GM12878 (cell line): Measurements from ENCODE around the gene DNAJA2. TPM values are rescaled to one million over a fixed set of nuclear protein-coding genes. Genes with fewer than 3 reads are reported as not detected.

Experiments used
- ATAC-seq: fragments of 200-7000 bp; cut with Tn5 transposase; 3 replicates; pipeline ENCODE4 v1.9.1; 2020; ENCODE audit warnings: mild to moderate bottlenecking, moderate library complexity
- BruUV-seq: library from RNA; stranded (reverse); fragments of 400-500 nt; replicated peaks from 2 replicates; lab custom pipeline; 2021; lab: Mats Ljungman, UMichigan
- CTCF ChIA-PET: fragments of 300-600 bp; sonication (Branson Sonifier 250); formaldehyde crosslinking; extraction: SDS; loops from one replicate; lab custom pipeline; 2021; ENCODE audit warnings: inconsistent platforms; lab: Yijun Ruan, JAX
- POLR2A ChIA-PET: fragments of 350-600 bp; formaldehyde crosslinking; extraction: SDS; loops from one replicate; lab custom pipeline; 2021; ENCODE audit warnings: inconsistent platforms; lab: Charles Lee
- RAD21 ChIA-PET: fragments of 300-600 bp; sonication (Branson Sonifier 250); formaldehyde crosslinking; loops from one replicate; lab custom pipeline; 2023; ENCODE audit warnings: antibody characterized with exemption; ENCODE audit not compliant: unreplicated experiment; lab: Charles Lee
- SMC1A ChIA-PET: fragments of 300-600 bp; sonication (Branson Sonifier 250); formaldehyde crosslinking; loops from one replicate; lab custom pipeline; 2023; ENCODE audit not compliant: unreplicated experiment, uncharacterized antibody; lab: Charles Lee
- DNase-seq: peaks from one replicate; pipeline ENCODE4 v3.0.0-alpha.2; 2011; ENCODE audit warnings: low read depth, low spot score
- FAIRE-seq: peaks from 3 replicates; lab custom pipeline; 2011; peaks lifted over from hg19 to GRCh38; lab: Jason Lieb, UNC
- H2AFZ ChIP-seq: 2 replicates; pipeline ENCODE4 v1.6.0; 2011; ENCODE audit warnings: low read depth, low read length, control low read depth; ENCODE audit not compliant: control insufficient read depth
- H3K27ac ChIP-seq: 2 replicates; pipeline ENCODE4 v1.5.1; 2011; ENCODE audit warnings: control low read depth; ENCODE audit not compliant: control insufficient read depth, insufficient read depth
- H3K27me3 ChIP-seq, 2 experiments: replicated peaks in 1 of 2; 2 replicates each; pipeline versions ENCODE4 v1.6.0 to v1.6.1; 2011; ENCODE audit warnings: low read length in 1 of 2; ENCODE audit not compliant: control insufficient read depth in 2 of 2, insufficient read depth in 2 of 2
- H3K36me3 ChIP-seq, 2 experiments: 2 replicates each; pipeline ENCODE4 v1.5.1; 2011; ENCODE audit warnings: low read length in 1 of 2; ENCODE audit not compliant: control insufficient read depth in 2 of 2, insufficient read depth in 2 of 2
- H3K4me1 ChIP-seq: 2 replicates; pipeline ENCODE4 v1.6.1; 2011; ENCODE audit warnings: mild to moderate bottlenecking, low read length, moderate library complexity, mixed read lengths; ENCODE audit not compliant: control insufficient read depth, insufficient read depth
- H3K4me2 ChIP-seq: 2 replicates; pipeline ENCODE4 v1.6.0; 2011; ENCODE audit warnings: control low read depth; ENCODE audit not compliant: control insufficient read depth, insufficient read depth
- H3K4me3 ChIP-seq: fragments of 200-600 bp; sonication (generic); 2 replicates; pipeline ENCODE4 v1.5.1; 2016
- H3K79me2 ChIP-seq: 2 replicates; pipeline ENCODE4 v1.6.0; 2011; ENCODE audit warnings: low read length; ENCODE audit not compliant: control insufficient read depth, insufficient read depth
- H3K9ac ChIP-seq: 2 replicates; pipeline ENCODE4 v1.8.0; 2011; ENCODE audit warnings: low read length, control low read depth, mixed read lengths; ENCODE audit not compliant: control insufficient read depth, insufficient read depth
- H3K9me3 ChIP-seq: replicated peaks from 3 replicates; pipeline ENCODE4 v1.5.1; 2011; ENCODE audit warnings: mild to moderate bottlenecking, low read length; ENCODE audit not compliant: control insufficient read depth, insufficient read depth
- H4K20me1 ChIP-seq: 2 replicates; pipeline ENCODE4 v1.6.0; 2011; ENCODE audit not compliant: control insufficient read depth, insufficient read depth
- ATF3 ChIP-seq: IDR thresholded peaks from 2 replicates; pipeline ENCODE4 v1.6.1; 2011; ENCODE audit warnings: low read depth, mild to moderate bottlenecking, low read length, moderate library complexity, borderline replicate concordance; ENCODE audit errors: extremely low read depth
- CREM ChIP-seq: IDR thresholded peaks from 2 replicates; pipeline ENCODE4 v1.6.1; 2014; ENCODE audit warnings: antibody characterized with exemption, low read depth
- HCFC1 ChIP-seq: fragments of 150-350 bp; IDR thresholded peaks from 2 replicates; pipeline ENCODE4 v1.6.1; 2014; ENCODE audit warnings: low read length
- JUND ChIP-seq: IDR thresholded peaks from 2 replicates; pipeline ENCODE4 v1.6.1; 2012; ENCODE audit warnings: low read depth, mild to moderate bottlenecking, low read length, improper control_type of control experiment, moderate library complexity
- KDM1A ChIP-seq: fragments of 200-600 bp; sonication (generic); IDR thresholded peaks from 2 replicates; pipeline ENCODE4 v1.6.1; 2016; ENCODE audit warnings: borderline replicate concordance
- MEF2B ChIP-seq: fragments of 450-650 bp; IDR thresholded peaks from 2 replicates; pipeline ENCODE4 v1.6.1; 2018; ENCODE audit warnings: mild to moderate bottlenecking, moderate library complexity; ENCODE audit not compliant: partially characterized antibody, poor library complexity, severe bottlenecking
- PRDM15 ChIP-seq: fragments of 450-650 bp; formaldehyde crosslinking; IDR thresholded peaks from 2 replicates; pipeline ENCODE4 v1.4.0; 2020; ENCODE audit warnings: mild to moderate bottlenecking, moderate library complexity
- SREBF1 ChIP-seq: IDR thresholded peaks from 2 replicates; pipeline ENCODE4 v1.6.1; 2012; ENCODE audit warnings: mild to moderate bottlenecking, low read length
- TBL1XR1 ChIP-seq: IDR thresholded peaks from 2 replicates; pipeline ENCODE4 v1.6.1; 2012; ENCODE audit warnings: low read depth, low read length, improper control_type of control experiment
- ZNF384 ChIP-seq: IDR thresholded peaks from 2 replicates; pipeline ENCODE4 v1.6.1; 2012; ENCODE audit warnings: low read depth, mild to moderate bottlenecking, low read length, improper control_type of control experiment, borderline replicate concordance
- ZSCAN29 ChIP-seq: fragments of 450-650 bp; IDR thresholded peaks from 2 replicates; pipeline ENCODE4 v1.6.1; 2017; ENCODE audit warnings: mild to moderate bottlenecking, moderate library complexity
- WGBS: methylation state at CpG from one replicate; pipeline ENCODE4 v1.1.6; 2016; ENCODE audit warnings: low lambda C conversion rate; ENCODE audit not compliant: insufficient replicate concordance, insufficient coverage; ENCODE audit errors: missing lambda C conversion rate; 5-methylcytosine and 5-hydroxymethylcytosine counted together
- in situ Hi-C: fragments of 300-500 bp; cut with MboI; formaldehyde crosslinking; loops from 9 replicates; pipeline ENCODE4 v1.14.3; 2018; ENCODE audit warnings: mixed read lengths
- intact Hi-C: fragments of 100-400 bp; cut with micrococcal nuclease; formaldehyde crosslinking; loops from one replicate; pipeline ENCODE4 v1.14.2; 2022; ENCODE audit not compliant: unreplicated experiment
- polyA plus RNA-seq, 11 experiments: library from polyadenylated mRNA; depleted of rRNA in 4 of 11; unstranded in 6 of 11; stranded (reverse) in 5 of 11; fragments of >200 nt; fragmentation: Nextera tagmentation in 4 of 11; fragmentation: Illumina TruSeq in 1 of 11; extraction: Ambion mirVana in 4 of 11; extraction: Trizol in 1 of 11; gene quantifications; 1 replicate in 1 of 11; 2 replicates in 10 of 11; pipeline versions ENCODE4 v1.2.1 to v1.2.3, GENCODE V29; 2011 to 2016; ENCODE audit warnings: inconsistent platforms in 2 of 11, missing spikeins in 2 of 11, low read depth in 1 of 11
- total RNA-seq, 4 experiments: library from RNA; depleted of rRNA in 3 of 4; stranded (reverse); fragments of >200 nt in 3 of 4; fragmentation: Illumina TruSeq in 1 of 4; extraction: Trizol in 1 of 4; gene quantifications; 2 replicates each; pipeline versions ENCODE4 v1.2.1 to v1.2.3, GENCODE V29; 2013 to 2021
- TF ChIP-seq, protein P1 (sequence below): fragments of 450-650 bp; IDR thresholded peaks from 2 replicates; pipeline ENCODE4 v1.6.1; 2018; ENCODE audit warnings: mild to moderate bottlenecking, low read depth, moderate library complexity; ENCODE audit not compliant: partially characterized antibody
- TF ChIP-seq, protein P2 (sequence below): IDR thresholded peaks from 2 replicates; pipeline ENCODE4 v1.6.1; 2011; ENCODE audit warnings: low read depth, low read length, improper control_type of control experiment, borderline replicate concordance

The DNAJA2 gene
- total and polyA plus RNA-seq, 10 of the 15 experiments (the other 5 are each of a cell fraction or from before 2014, with no cell fraction given), result 26.2 to 96.4 (median 58.1) TPM

DNA sequence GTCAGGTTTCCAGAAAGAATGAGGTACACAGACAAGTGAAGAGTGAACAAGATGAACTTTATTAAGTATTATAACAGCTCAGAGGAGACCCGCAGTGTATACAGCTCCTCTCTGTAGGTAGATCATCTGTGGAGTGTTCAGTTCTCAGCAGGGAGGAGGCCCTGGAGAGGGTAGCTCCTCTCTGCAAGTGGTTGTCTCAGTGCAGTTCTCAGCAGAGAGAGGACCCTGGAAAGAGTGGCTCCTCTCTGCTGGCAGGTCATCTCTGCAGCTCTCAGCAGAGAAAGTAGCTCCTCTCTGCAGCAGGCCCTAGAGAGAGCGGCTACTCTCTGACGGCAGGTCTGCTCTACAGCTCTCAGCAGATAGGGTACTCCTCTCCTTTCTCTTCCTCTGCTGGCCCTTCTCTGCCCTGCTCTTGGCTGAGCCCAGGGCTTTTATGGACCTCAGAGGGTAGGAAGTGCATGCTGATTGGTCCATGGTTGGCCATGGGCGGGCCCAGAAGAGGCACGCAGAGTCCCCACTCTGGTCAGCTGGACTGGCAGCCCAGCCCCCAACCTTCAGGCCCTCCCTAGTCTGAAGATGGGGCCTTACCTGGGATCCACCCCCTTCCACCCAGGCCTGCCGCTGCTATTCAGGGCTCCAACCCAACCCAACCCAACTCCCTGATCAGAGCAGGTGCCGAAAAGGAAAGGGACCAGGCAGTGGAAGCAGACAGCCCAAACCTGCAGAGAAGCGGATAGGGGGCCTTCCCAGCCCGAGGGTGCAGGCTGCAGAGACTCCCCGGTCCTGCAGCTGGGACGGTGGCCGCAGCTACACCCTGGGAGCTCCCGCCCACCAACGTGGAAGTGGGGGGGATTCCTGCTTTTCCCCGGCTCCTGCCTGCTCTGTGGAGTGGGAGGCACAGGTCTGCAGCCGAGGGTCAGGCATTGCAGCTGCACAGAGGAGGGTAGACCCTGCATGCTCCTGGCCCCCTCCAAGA, 18.5 kb upstream of the DNAJA2 start:
- no peak for FAIRE-seq
- WGBS, result 62% methylated on average over 16 of the region's 16 CpGs
- DNase-seq, result no peak

More for the DNA sequence above, 18.5 kb upstream of the DNAJA2 start:
- Histone ChIP-seq H3K27me3 (no peaks in the 10 kb centered on the region), H3K27ac (no peak overlapping the region), H3K4me1 (no peaks in the 10 kb centered on the region), H3K4me3 (no peak overlapping the region), H3K79me2 (no peaks in the 10 kb centered on the region), H3K9me3 (peaks cover 5% of the 10 kb centered on the region; the same call in 1 of the 3 replicates), H3K9ac (no peak overlapping the region), H3K4me2 (no peak overlapping the region), H2AFZ (no peak overlapping the region), H4K20me1 (no peaks in the 10 kb centered on the region), H3K36me3 (no peaks in the 10 kb centered on the region)
- ChIA-PET SMC1A (interaction anchor here (1.4 kb wide), 1 partner anchor 27 kb away, joined by 3 read pairs; no protein-coding TSS in a partner anchor), RAD21 (no interaction called here), CTCF (interaction anchor here (0.9 kb wide), 1 partner anchor 46 kb away, joined by 3 read pairs; no protein-coding TSS in a partner anchor), POLR2A (interaction anchor here (0.5 kb wide), 1 partner anchor 14 kb away, joined by 3 read pairs; no protein-coding TSS in a partner anchor)
- no TSS peak for BruUV-seq
- in situ Hi-C loops, result no loop called here
- TF ChIP-seq, protein P1, sequence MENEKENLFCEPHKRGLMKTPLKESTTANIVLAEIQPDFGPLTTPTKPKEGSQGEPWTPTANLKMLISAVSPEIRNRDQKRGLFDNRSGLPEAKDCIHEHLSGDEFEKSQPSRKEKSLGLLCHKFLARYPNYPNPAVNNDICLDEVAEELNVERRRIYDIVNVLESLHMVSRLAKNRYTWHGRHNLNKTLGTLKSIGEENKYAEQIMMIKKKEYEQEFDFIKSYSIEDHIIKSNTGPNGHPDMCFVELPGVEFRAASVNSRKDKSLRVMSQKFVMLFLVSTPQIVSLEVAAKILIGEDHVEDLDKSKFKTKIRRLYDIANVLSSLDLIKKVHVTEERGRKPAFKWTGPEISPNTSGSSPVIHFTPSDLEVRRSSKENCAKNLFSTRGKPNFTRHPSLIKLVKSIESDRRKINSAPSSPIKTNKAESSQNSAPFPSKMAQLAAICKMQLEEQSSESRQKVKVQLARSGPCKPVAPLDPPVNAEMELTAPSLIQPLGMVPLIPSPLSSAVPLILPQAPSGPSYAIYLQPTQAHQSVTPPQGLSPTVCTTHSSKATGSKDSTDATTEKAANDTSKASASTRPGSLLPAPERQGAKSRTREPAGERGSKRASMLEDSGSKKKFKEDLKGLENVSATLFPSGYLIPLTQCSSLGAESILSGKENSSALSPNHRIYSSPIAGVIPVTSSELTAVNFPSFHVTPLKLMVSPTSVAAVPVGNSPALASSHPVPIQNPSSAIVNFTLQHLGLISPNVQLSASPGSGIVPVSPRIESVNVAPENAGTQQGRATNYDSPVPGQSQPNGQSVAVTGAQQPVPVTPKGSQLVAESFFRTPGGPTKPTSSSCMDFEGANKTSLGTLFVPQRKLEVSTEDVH, result no peak
- TF ChIP-seq JUND (no peak), PRDM15 (no peak), KDM1A (no peak), TBL1XR1 (no peak), SREBF1 (no peak), ZNF384 (no peak), HCFC1 (no peak), ATF3 (no peak), MEF2B (no peak), ZSCAN29 (no peak), CREM (no peak)
- TF ChIP-seq, protein P2, sequence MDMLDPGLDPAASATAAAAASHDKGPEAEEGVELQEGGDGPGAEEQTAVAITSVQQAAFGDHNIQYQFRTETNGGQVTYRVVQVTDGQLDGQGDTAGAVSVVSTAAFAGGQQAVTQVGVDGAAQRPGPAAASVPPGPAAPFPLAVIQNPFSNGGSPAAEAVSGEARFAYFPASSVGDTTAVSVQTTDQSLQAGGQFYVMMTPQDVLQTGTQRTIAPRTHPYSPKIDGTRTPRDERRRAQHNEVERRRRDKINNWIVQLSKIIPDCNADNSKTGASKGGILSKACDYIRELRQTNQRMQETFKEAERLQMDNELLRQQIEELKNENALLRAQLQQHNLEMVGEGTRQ, result no peak
- intact Hi-C loops, result no loop called here
- ATAC-seq, result no peak
